AG04450 (cell line): Measurements from ENCODE around the gene NOS3. TPM values are rescaled to one million over a fixed set of nuclear protein-coding genes. Genes with fewer than 3 reads are reported as not detected.

Source experiments
- CTCF ChIA-PET: fragments of 300-600, 350-600 bp; formaldehyde crosslinking; extraction: SDS; loops from one replicate; lab custom pipeline; 2022; ENCODE audit warnings: antibody characterized with exemption, inconsistent platforms; lab: Charles Lee
- POLR2A ChIA-PET: fragments of 350-600 bp; formaldehyde crosslinking; extraction: SDS; loops from one replicate; lab custom pipeline; 2021; ENCODE audit warnings: antibody characterized with exemption, inconsistent platforms; lab: Yijun Ruan, JAX
- DNase-seq: peaks from one replicate; pipeline ENCODE4 v3.0.0-alpha.2; 2011; ENCODE audit warnings: low read depth, low spot score
- H3K27ac ChIP-seq: one replicate; pipeline ENCODE4 v1.5.1; 2012; ENCODE audit warnings: low read depth, low read length, control low read depth
- H3K27me3 ChIP-seq: one replicate; pipeline ENCODE4 v1.6.0; 2012; ENCODE audit warnings: low read length; ENCODE audit not compliant: control insufficient read depth, insufficient read depth
- H3K4me3 ChIP-seq: 2 replicates; pipeline ENCODE4 v1.5.1; 2011; ENCODE audit warnings: mild to moderate bottlenecking, low read depth, low read length, control low read depth
- H3K9me3 ChIP-seq: 2 replicates; pipeline ENCODE4 v1.5.1; 2012; ENCODE audit warnings: low read length; ENCODE audit not compliant: control insufficient read depth, insufficient read depth
- CTCF ChIP-seq: IDR thresholded peaks from 2 replicates; pipeline ENCODE4 v1.5.1; 2011; ENCODE audit warnings: low read depth, low read length, control low read depth, inconsistent platforms
- polyA plus RNA-seq: library from polyadenylated mRNA; depleted of rRNA; stranded (reverse); fragments of >200 nt; gene quantifications from 2 replicates; pipeline ENCODE4 v1.2.3, GENCODE V29; 2011

NOS3 gene
- polyA plus RNA-seq, 1 experiment, result 0.60 TPM

- Histone ChIP-seq H3K9me3 (peaks cover 6% of the 10 kb centered on the region; the same call in 1 of the 2 replicates), H3K27ac (no peak overlapping the region), H3K4me3 (peak overlapping the region; percentile 5; the same call in 1 of the 2 replicates), H3K27me3 (peaks cover 8% of the 10 kb centered on the region)
- ChIA-PET POLR2A (interaction anchor here (0.6 kb wide), 1 partner anchor 13 kb away, joined by 7 read pairs; no protein-coding TSS in a partner anchor), CTCF (interaction anchor here (0.6 to 4.0 kb wide), 13 partner anchors 10 to 1310 kb away, joined by 3 to 24 read pairs (median 5); no protein-coding TSS in a partner anchor)
- DNase-seq, result no peak
- TF ChIP-seq CTCF, result peak; percentile 58
Measured at GRCh38 chr7:151008511-151009323, 17.9 kb downstream of the NOS3 start.

DNA sequence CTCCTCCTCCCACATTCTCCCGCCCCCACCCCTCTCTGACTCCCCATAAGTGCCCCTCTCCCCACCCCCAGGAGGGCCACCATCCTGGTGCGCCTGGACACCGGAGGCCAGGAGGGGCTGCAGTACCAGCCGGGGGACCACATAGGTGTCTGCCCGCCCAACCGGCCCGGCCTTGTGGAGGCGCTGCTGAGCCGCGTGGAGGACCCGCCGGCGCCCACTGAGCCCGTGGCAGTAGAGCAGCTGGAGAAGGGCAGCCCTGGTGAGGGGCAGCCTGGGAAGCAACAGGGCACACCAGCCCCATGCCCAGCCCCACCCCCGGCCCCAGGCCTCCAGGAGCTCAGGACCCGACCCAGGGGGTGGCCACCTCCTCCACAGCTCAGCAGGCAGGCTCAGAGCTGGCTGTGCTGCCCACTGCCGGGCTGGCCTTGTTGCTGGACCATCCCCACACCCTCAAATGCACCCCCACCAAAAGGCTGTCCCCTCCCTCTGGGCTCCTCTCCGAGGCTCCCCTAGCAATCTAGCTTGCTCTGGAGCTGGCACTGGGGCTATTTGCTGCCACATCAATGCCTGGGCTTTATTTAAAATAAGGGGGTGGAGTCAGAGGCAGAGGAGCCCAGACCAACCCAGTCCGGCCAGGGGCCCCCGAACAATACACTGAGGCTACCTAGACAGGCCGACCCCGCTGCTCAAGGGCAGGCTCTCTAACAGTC, 18.7 kb downstream of the NOS3 start:
- no peak for TF ChIP-seq CTCF
- POLR2A ChIA-PET, result interaction anchor here (0.7 to 2.5 kb wide), 3 partner anchors 44 to 104 kb away, joined by 3 to 9 read pairs (median 3); no protein-coding TSS in a partner anchor
- H3K9me3 ChIP-seq, result peaks cover 9% of the 10 kb centered on the region; the same call in 1 of the 2 replicates
- no peak overlapping the region for H3K27ac ChIP-seq
- CTCF ChIA-PET, result interaction anchor here (0.6 to 4.0 kb wide), 14 partner anchors 9 to 1311 kb away, joined by 3 to 24 read pairs (median 7); partner anchors contain the start of gene ABCB8
- no peak for DNase-seq
- peaks cover 8% of the 10 kb centered on the region for H3K27me3 ChIP-seq
- H3K4me3 ChIP-seq, result no peak overlapping the region

DNA sequence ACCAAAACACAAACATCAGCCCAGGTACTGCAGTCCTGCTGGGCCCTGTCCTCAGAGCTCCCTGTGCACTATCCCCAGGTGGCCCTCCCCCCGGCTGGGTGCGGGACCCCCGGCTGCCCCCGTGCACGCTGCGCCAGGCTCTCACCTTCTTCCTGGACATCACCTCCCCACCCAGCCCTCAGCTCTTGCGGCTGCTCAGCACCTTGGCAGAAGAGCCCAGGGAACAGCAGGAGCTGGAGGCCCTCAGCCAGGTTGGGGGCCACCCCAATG, 19.2 kb downstream of the NOS3 start:
- ChIA-PET POLR2A (interaction anchor here (0.5 to 2.5 kb wide), 4 partner anchors 44 to 104 kb away, joined by 3 to 9 read pairs (median 3); no protein-coding TSS in a partner anchor), CTCF (interaction anchor here (0.7 to 4.0 kb wide), 10 partner anchors 9 to 112 kb away, joined by 3 to 24 read pairs (median 10); partner anchors contain the start of gene ABCB8)
- no peak for DNase-seq
- TF ChIP-seq CTCF, result no peak
- Histone ChIP-seq H3K27me3 (peaks cover 8% of the 10 kb centered on the region), H3K27ac (no peak overlapping the region), H3K4me3 (no peak overlapping the region), H3K9me3 (peaks cover 9% of the 10 kb centered on the region; the same call in 1 of the 2 replicates)

DNA sequence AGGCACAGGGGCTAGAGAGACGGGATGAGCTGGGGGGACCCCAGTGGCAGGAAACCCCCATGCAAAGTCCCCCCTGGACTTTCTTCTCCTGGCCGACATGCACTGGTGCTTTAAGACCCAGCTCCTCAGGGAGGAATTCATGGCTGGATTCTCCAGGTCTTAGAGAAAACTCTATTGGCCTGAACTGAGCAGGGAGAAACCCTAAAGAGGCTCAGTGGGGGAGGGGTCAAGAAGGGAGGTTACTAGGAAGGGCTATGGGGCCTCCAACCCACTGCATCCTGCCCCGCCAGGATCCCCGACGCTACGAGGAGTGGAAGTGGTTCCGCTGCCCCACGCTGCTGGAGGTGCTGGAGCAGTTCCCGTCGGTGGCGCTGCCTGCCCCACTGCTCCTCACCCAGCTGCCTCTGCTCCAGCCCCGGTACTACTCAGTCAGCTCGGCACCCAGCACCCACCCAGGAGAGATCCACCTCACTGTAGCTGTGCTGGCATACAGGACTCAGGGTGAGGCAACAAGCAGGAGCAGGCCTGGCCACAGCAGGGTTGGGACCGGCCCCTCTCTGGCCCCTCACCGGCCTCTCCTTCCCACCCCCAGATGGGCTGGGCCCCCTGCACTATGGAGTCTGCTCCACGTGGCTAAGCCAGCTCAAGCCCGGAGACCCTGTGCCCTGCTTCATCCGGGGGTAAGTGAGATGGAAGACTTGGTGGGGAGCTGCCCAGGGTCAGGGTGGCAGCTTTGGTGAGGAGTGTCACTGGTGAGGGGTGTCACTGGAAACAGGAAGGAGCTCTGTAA, 19.7 kb downstream of the NOS3 start:
- Histone ChIP-seq H3K4me3 (peak overlapping the region; percentile 43), H3K27ac (no peak overlapping the region), H3K9me3 (peaks cover 9% of the 10 kb centered on the region; the same call in 1 of the 2 replicates), H3K27me3 (peaks cover 8% of the 10 kb centered on the region)
- ChIA-PET POLR2A (interaction anchor here (0.5 to 2.5 kb wide), 4 partner anchors 45 to 103 kb away, joined by 3 to 9 read pairs (median 3); no protein-coding TSS in a partner anchor), CTCF (interaction anchor here (0.7 to 4.0 kb wide), 10 partner anchors 8 to 112 kb away, joined by 3 to 24 read pairs (median 8); partner anchors contain the start of gene ABCB8)
- no peak for DNase-seq
- no peak for TF ChIP-seq CTCF
